HFFc6 (cell line): ENCODE results near the gene MOB2. TPM values are rescaled to one million over a fixed set of nuclear protein-coding genes. Genes with fewer than 3 reads are reported as not detected.

ENCODE experiments used
- DNase-seq: peaks from one replicate; pipeline ENCODE4 v3.0.0-alpha.2; 2018
- H3K27ac Mint-ChIP-seq: 2 replicates; pipeline ENCODE4 v1.8.0; 2020; ENCODE audit warnings: mild to moderate bottlenecking, mixed read lengths
- H3K27me3 Mint-ChIP-seq: 2 replicates; pipeline ENCODE4 v1.8.0; 2021; ENCODE audit warnings: mild to moderate bottlenecking, moderate library complexity, mixed read lengths; ENCODE audit not compliant: insufficient read depth
- H3K36me3 Mint-ChIP-seq: 2 replicates; pipeline ENCODE4 v1.8.0; 2021; ENCODE audit warnings: low read depth, mixed read lengths
- H3K4me1 Mint-ChIP-seq: 2 replicates; pipeline ENCODE4 v1.8.0; 2020; ENCODE audit warnings: low read depth, mixed read lengths
- H3K4me3 Mint-ChIP-seq: 2 replicates; pipeline ENCODE4 v1.8.0; 2020; ENCODE audit warnings: mild to moderate bottlenecking, moderate library complexity, mixed read lengths
- H3K9me3 Mint-ChIP-seq: 2 replicates; pipeline ENCODE4 v1.8.0; 2020; ENCODE audit warnings: mild to moderate bottlenecking, mixed read lengths
- CTCF ChIP-seq: fragments of 200-600 bp; sonication (generic); IDR thresholded peaks from 2 replicates; pipeline ENCODE4 v1.5.0; 2021; ENCODE audit warnings: antibody characterized with exemption, mild to moderate bottlenecking
- total RNA-seq, 6 experiments: library from RNA; stranded (reverse); fragmentation: NEBNext Ultra II Directional; extraction: Animal tissue kit (Norgen Biotek cat#: 25700); gene quantifications; 2 replicates in 1 of 6; 3 replicates in 5 of 6; pipeline ENCODE4 v1.2.3, GENCODE V29; 2021

Gene MOB2
- total RNA-seq, 6 experiments from 2014 or later, result 19.6 to 27.4 (median 21.4) TPM

GRCh38 chr11:1501421-1502167 lies 15.0 kb upstream of the MOB2 start:
- no peak overlapping the region for H3K4me3 Mint-ChIP-seq
- H3K27ac Mint-ChIP-seq, result no peak overlapping the region
- peaks cover 3% of the 10 kb centered on the region; the same call in 1 of the 2 replicates for H3K27me3 Mint-ChIP-seq
- peaks cover 6% of the 10 kb centered on the region; the same call in 1 of the 2 replicates for H3K4me1 Mint-ChIP-seq
- peaks cover 16% of the 10 kb centered on the region for H3K9me3 Mint-ChIP-seq
- H3K36me3 Mint-ChIP-seq, result peaks cover 28% of the 10 kb centered on the region
- no peak for DNase-seq
- no peak for TF ChIP-seq CTCF

GRCh38 chr11:1500466-1501420 lies 14.2 kb upstream of the MOB2 start:
- DNase-seq, result no peak
- no peak for TF ChIP-seq CTCF
- H3K27me3 Mint-ChIP-seq, result peaks cover 3% of the 10 kb centered on the region; the same call in 1 of the 2 replicates
- H3K27ac Mint-ChIP-seq, result no peak overlapping the region
- peaks cover 16% of the 10 kb centered on the region for H3K9me3 Mint-ChIP-seq
- H3K36me3 Mint-ChIP-seq, result peaks cover 28% of the 10 kb centered on the region
- peaks cover 6% of the 10 kb centered on the region; the same call in 1 of the 2 replicates for H3K4me1 Mint-ChIP-seq
- H3K4me3 Mint-ChIP-seq, result no peak overlapping the region

GRCh38 chr11:1499899-1500298 lies 13.3 kb upstream of the MOB2 start:
- Mint-ChIP-seq H3K36me3 (peaks cover 28% of the 10 kb centered on the region), H3K4me3 (no peak overlapping the region), H3K4me1 (peaks cover 6% of the 10 kb centered on the region; the same call in 1 of the 2 replicates), H3K9me3 (peaks cover 16% of the 10 kb centered on the region), H3K27ac (no peak overlapping the region), H3K27me3 (peaks cover 3% of the 10 kb centered on the region; the same call in 1 of the 2 replicates)
- TF ChIP-seq CTCF, result no peak
- DNase-seq, result no peak

GRCh38 chr11:1499261-1499890 lies 12.8 kb upstream of the MOB2 start:
- peaks cover 6% of the 10 kb centered on the region; the same call in 1 of the 2 replicates for H3K4me1 Mint-ChIP-seq
- H3K4me3 Mint-ChIP-seq, result no peak overlapping the region
- peaks cover 3% of the 10 kb centered on the region; the same call in 1 of the 2 replicates for H3K27me3 Mint-ChIP-seq
- DNase-seq, result no peak
- H3K36me3 Mint-ChIP-seq, result peaks cover 28% of the 10 kb centered on the region
- H3K27ac Mint-ChIP-seq, result no peak overlapping the region
- no peak for TF ChIP-seq CTCF
- peaks cover 16% of the 10 kb centered on the region for H3K9me3 Mint-ChIP-seq

- TF ChIP-seq CTCF, result no peak
- Mint-ChIP-seq H3K36me3 (peaks cover 28% of the 10 kb centered on the region), H3K27me3 (peaks cover 3% of the 10 kb centered on the region; the same call in 1 of the 2 replicates), H3K27ac (no peak overlapping the region), H3K4me3 (no peak overlapping the region), H3K9me3 (peaks cover 16% of the 10 kb centered on the region), H3K4me1 (peaks cover 15% of the 10 kb centered on the region)
- no peak for DNase-seq
These were observed 11.7 kb upstream of the MOB2 start for GRCh38 chr11:1498262-1498661.
